K562 (cell line): ENCODE results near the gene ARFGAP1.

ENCODE experiments used
- CBFA2T3 ChIP-seq: fragments of 450-650 bp; IDR thresholded peaks from 2 replicates; pipeline ENCODE4 v1.6.1; 2017
- CREM ChIP-seq: IDR thresholded peaks from 2 replicates; pipeline ENCODE4 v1.6.1; 2014; ENCODE audit warnings: antibody characterized with exemption, low read depth
- CTCF ChIP-seq, 3 experiments: IDR thresholded peaks in 2 of 3; conservative IDR thresholded peaks in 1 of 3; 2 replicates each; pipeline ENCODE4 v1.5.1; 2011 to 2012; ENCODE audit warnings: low read length in 3 of 3, mild to moderate bottlenecking in 3 of 3, control low read depth in 2 of 3, improper control_type of control experiment in 1 of 3, inconsistent platforms in 1 of 3, low read depth in 1 of 3, mixed read lengths in 1 of 3, moderate library complexity in 1 of 3; ENCODE audit not compliant: insufficient read depth in 2 of 3
- MAFK ChIP-seq: IDR thresholded peaks from 2 replicates; pipeline ENCODE4 v1.6.1; 2011; ENCODE audit warnings: low read length, improper control_type of control experiment
- MXD1 ChIP-seq: fragments of 250-450 bp; sonication (Bioruptor Pico); IDR thresholded peaks from 2 replicates; pipeline ENCODE4 v1.8.0; 2021; ENCODE audit warnings: borderline replicate concordance, mild to moderate bottlenecking, moderate library complexity; ENCODE audit not compliant: poor library complexity, severe bottlenecking
- POLR2AphosphoS5 ChIP-seq: IDR thresholded peaks from 2 replicates; pipeline ENCODE4 v1.6.1; 2011; ENCODE audit warnings: mild to moderate bottlenecking, low read depth, low read length, moderate library complexity; ENCODE audit not compliant: control insufficient read depth, insufficient read depth
- SIN3A ChIP-seq, 2 experiments: fragments of 150-350 bp in 1 of 2; IDR thresholded peaks; 2 replicates each; pipeline ENCODE4 v1.6.1; 2011 to 2016; ENCODE audit warnings: borderline replicate concordance in 2 of 2, low read depth in 2 of 2, low read length in 2 of 2, mild to moderate bottlenecking in 2 of 2, moderate library complexity in 2 of 2; ENCODE audit not compliant: control insufficient read depth in 1 of 2
- SP1 ChIP-seq: sonication (generic); formaldehyde crosslinking; IDR thresholded peaks from 2 replicates; pipeline ENCODE4 v1.8.1; 2022; ENCODE audit warnings: mild to moderate bottlenecking, missing genetic modification reagents
- TAF1 ChIP-seq: IDR thresholded peaks from 2 replicates; pipeline ENCODE4 v1.6.1; 2011; ENCODE audit warnings: mild to moderate bottlenecking, low read length, moderate library complexity; ENCODE audit not compliant: insufficient read depth, control insufficient read depth, severe bottlenecking; ENCODE audit errors: extremely low read depth

- no peak for TF ChIP-seq CTCF (IDR thresholded peaks at IDR 0.05 in 2 of 3, conservative IDR thresholded peaks at IDR 0.05 in 1 of 3; ENCODE audit: insufficient read depth in 2 of 3, low read depth in 1 of 3, low read length in 3 of 3)
- no peak for TF ChIP-seq SIN3A (IDR thresholded peaks at IDR 0.05; ENCODE audit: borderline replicate concordance in 2 of 2, control insufficient read depth in 1 of 2, low read depth in 2 of 2, low read length in 2 of 2)
- no peak for TF ChIP-seq SP1
- TF ChIP-seq POLR2AphosphoS5 = no peak
- no peak for TF ChIP-seq MAFK
- TF ChIP-seq TAF1 = no peak
- TF ChIP-seq CBFA2T3 = no peak
- no peak for TF ChIP-seq CREM
- no peak for TF ChIP-seq MXD1
Measured at GRCh38 chr20:63261795-63262528, 10.7 kb upstream of the ARFGAP1 start.
